ENCODE data around the gene LNPEP.

DNA sequence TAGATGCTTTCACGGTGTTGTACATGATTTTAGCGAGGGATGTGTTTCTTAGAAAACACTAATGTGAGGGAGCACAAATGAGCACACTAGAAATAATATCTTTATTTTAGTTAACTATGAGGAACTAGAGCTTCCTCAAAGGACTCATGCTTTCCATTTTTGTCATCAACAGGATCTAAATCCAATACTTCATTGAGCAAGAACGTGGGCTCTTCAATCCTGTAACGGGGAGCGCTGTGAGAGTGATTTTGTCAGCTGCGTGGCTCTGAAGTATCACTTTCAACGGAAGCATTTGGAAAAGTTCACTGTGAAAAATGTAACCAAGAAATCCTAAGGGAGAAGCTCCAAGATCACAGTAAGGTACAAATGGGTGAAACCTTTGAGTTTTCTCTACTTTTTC is 113.3 kb downstream of the LNPEP start:
- TF ChIP-seq CTCF (conservative IDR thresholded peaks at IDR 0.05) (no peak), EZH2 (IDR thresholded peaks at IDR 0.05; ENCODE audit: low read depth) (no peak)
